AG04450 (cell line): ENCODE measurements around the gene ZNF280B. TPM values are rescaled to one million over a fixed set of nuclear protein-coding genes. Genes with fewer than 3 reads are reported as not detected.

Source experiments
- CTCF ChIA-PET: fragments of 300-600, 350-600 bp; formaldehyde crosslinking; extraction: SDS; loops from one replicate; lab custom pipeline; 2022; ENCODE audit warnings: antibody characterized with exemption, inconsistent platforms; lab: Charles Lee
- POLR2A ChIA-PET: fragments of 350-600 bp; formaldehyde crosslinking; extraction: SDS; loops from one replicate; lab custom pipeline; 2021; ENCODE audit warnings: antibody characterized with exemption, inconsistent platforms; lab: Yijun Ruan, JAX
- DNase-seq: peaks from one replicate; pipeline ENCODE4 v3.0.0-alpha.2; 2011; ENCODE audit warnings: low read depth, low spot score
- H3K27ac ChIP-seq: one replicate; pipeline ENCODE4 v1.5.1; 2012; ENCODE audit warnings: low read depth, low read length, control low read depth
- H3K27me3 ChIP-seq: one replicate; pipeline ENCODE4 v1.6.0; 2012; ENCODE audit warnings: low read length; ENCODE audit not compliant: control insufficient read depth, insufficient read depth
- H3K4me3 ChIP-seq: 2 replicates; pipeline ENCODE4 v1.5.1; 2011; ENCODE audit warnings: mild to moderate bottlenecking, low read depth, low read length, control low read depth
- H3K9me3 ChIP-seq: 2 replicates; pipeline ENCODE4 v1.5.1; 2012; ENCODE audit warnings: low read length; ENCODE audit not compliant: control insufficient read depth, insufficient read depth
- polyA plus RNA-seq: library from polyadenylated mRNA; depleted of rRNA; stranded (reverse); fragments of >200 nt; gene quantifications from 2 replicates; pipeline ENCODE4 v1.2.3, GENCODE V29; 2011
- TF ChIP-seq, protein P1 (sequence below): IDR thresholded peaks from 2 replicates; pipeline ENCODE4 v1.5.1; 2011; ENCODE audit warnings: low read depth, low read length, control low read depth, inconsistent platforms

Gene ZNF280B
- polyA plus RNA-seq, 1 experiment, result 2.3 TPM

DNA sequence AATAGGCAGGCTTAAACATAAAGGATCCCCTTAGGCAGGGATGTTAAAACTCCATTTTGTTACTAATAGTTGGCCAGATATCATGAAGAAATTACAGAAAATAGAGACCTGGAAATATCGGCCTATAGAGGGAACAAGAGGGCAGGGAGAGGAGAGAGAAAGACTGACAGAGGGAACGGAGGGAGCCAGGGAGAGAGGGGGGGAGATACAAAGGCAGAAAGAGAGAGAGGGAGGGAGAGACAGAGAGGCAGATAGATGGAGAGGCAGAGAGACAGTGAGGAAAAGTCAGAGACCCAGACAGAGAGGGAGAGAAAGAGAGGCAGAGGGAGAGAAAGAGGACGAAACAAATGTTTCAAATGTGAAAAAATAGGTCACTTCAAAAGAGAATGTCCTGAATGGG, 53.5 kb downstream of the ZNF280B start:
- CTCF ChIA-PET, result no interaction called here

DNA sequence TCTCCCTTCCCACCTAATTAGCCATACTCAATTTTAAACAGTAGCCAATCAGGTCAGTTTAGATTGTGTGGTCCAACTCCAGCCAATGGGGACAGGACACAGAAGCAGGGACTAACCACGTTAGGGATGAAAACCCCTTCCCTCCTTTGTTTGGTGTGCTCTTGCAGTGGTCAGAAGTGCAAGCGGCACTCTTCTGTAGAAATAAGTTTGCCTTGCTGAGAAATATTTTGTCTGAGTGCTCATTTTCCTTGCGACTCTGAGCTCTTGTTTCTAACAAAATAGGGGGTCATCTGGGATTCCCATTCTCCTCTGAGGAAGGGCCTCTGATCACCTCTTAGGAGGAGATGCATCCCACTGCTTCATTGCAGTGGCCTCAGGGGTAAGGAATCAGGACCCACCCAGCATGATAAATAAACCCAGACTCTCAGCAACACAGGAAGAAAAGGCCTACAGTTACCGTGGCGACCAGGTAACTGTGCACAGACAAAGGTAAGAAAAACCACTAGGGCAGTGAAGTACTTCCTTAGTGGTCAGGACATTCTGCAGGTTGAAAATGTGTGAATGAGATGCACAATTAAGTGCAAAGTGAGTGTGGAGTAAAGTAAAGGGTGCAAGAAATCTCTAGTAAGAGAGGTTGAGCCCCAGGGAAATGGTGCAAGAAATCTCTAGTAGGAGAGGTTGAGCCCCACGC, 55.4 kb downstream of the ZNF280B start:
- TF ChIP-seq, protein P1, sequence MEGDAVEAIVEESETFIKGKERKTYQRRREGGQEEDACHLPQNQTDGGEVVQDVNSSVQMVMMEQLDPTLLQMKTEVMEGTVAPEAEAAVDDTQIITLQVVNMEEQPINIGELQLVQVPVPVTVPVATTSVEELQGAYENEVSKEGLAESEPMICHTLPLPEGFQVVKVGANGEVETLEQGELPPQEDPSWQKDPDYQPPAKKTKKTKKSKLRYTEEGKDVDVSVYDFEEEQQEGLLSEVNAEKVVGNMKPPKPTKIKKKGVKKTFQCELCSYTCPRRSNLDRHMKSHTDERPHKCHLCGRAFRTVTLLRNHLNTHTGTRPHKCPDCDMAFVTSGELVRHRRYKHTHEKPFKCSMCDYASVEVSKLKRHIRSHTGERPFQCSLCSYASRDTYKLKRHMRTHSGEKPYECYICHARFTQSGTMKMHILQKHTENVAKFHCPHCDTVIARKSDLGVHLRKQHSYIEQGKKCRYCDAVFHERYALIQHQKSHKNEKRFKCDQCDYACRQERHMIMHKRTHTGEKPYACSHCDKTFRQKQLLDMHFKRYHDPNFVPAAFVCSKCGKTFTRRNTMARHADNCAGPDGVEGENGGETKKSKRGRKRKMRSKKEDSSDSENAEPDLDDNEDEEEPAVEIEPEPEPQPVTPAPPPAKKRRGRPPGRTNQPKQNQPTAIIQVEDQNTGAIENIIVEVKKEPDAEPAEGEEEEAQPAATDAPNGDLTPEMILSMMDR, result no peak
- Histone ChIP-seq H3K9me3 (no peaks in the 10 kb centered on the region; the same call in 1 of the 2 replicates), H3K4me3 (no peak overlapping the region), H3K27ac (no peak overlapping the region), H3K27me3 (peaks cover 10% of the 10 kb centered on the region)
- ChIA-PET POLR2A (interaction anchor here (0.6 kb wide), 1 partner anchor 24 kb away, joined by 3 read pairs; no protein-coding TSS in a partner anchor), CTCF (no interaction called here)
- DNase-seq, result no peak

More for the DNA sequence above, 53.5 kb downstream of the ZNF280B start:
- H3K9me3 ChIP-seq, result peaks cover 11% of the 10 kb centered on the region; the same call in 1 of the 2 replicates
- H3K27ac ChIP-seq, result no peak overlapping the region
- POLR2A ChIA-PET, result no interaction called here
- DNase-seq, result no peak
- H3K27me3 ChIP-seq, result peaks cover 6% of the 10 kb centered on the region
- H3K4me3 ChIP-seq, result no peak overlapping the region
- TF ChIP-seq, protein P1, result no peak

DNA sequence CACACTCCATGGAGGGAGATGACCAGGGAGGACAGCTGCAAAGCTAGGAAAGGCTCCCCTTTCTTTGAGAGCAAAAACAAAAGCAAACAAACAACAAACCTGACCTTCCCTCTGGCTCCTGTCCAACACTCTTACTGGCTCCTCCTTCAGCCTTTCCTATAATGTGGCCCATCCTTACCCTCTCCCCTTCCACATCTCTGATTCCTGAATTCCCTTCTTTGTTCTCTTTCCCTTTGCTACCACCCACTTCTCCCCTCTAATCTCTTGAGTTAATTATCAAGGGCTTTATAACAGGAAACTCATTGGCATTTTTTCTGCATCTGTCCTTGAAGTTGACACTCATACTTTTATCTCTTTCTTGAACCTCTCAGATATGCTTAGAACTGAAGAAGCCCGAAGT, 56.3 kb downstream of the ZNF280B start:
- Histone ChIP-seq H3K9me3 (no peaks in the 10 kb centered on the region; the same call in 1 of the 2 replicates), H3K27me3 (peaks cover 12% of the 10 kb centered on the region), H3K27ac (no peak overlapping the region), H3K4me3 (no peak overlapping the region)
- TF ChIP-seq, protein P1, result no peak
- no peak for DNase-seq
- ChIA-PET POLR2A (no interaction called here), CTCF (interaction anchor here (0.8 kb wide), 1 partner anchor 135 kb away, joined by 3 read pairs; no protein-coding TSS in a partner anchor)

DNA sequence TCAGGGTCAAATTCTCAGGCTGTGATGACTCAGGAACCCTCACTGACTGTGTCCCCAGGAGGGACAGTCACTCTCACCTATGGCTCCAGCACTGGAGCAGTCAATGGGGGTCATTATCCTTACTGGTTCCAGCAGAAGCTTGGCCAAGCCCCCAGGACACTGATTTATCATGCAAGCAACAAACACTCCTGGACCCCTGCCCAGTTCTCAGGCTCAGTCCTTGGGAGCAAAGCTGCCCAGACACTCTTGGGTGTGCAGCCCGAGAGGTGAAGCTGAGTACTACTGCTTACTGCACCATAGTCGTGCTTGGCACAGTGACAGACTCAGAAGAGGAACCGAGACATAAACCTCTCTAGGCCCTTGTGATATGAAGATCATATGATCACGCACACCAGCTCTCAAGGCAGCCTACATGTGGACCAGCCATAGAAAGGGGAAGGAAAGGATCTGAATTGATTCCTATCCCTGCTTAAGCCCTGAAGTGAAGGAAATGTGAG, 58.2 kb downstream of the ZNF280B start:
- ChIA-PET CTCF (interaction anchor here (0.8 kb wide), 1 partner anchor 14 kb away, joined by 3 read pairs; no protein-coding TSS in a partner anchor), POLR2A (no interaction called here)
- H3K27ac ChIP-seq, result no peak overlapping the region
- H3K9me3 ChIP-seq, result no peaks in the 10 kb centered on the region; the same call in 1 of the 2 replicates
- no peak for DNase-seq
- H3K4me3 ChIP-seq, result no peak overlapping the region
- TF ChIP-seq, protein P1, result no peak
- peaks cover 12% of the 10 kb centered on the region for H3K27me3 ChIP-seq

- POLR2A ChIA-PET, result no interaction called here
- TF ChIP-seq, protein P1, result no peak
- Histone ChIP-seq H3K27ac (no peak overlapping the region), H3K4me3 (no peak overlapping the region), H3K9me3 (no peaks in the 10 kb centered on the region; the same call in 1 of the 2 replicates), H3K27me3 (peaks cover 12% of the 10 kb centered on the region)
- CTCF ChIA-PET, result interaction anchor here (0.6 kb wide), 1 partner anchor 231 kb away, joined by 3 read pairs; no protein-coding TSS in a partner anchor
- no peak for DNase-seq
Measured at GRCh38 chr22:22449819-22450218, 58.7 kb downstream of the ZNF280B start.
